Stimulated activated naive B cell treated with anti-CD40 and anti-IgM and Interleukin-4, amounts not matched to agents 10 μg/mL and 1 μg/mL and 100 μg/mL, for 72 hours (primary cell): ENCODE data around the gene LEMD3.

Experiments used
- ATAC-seq, 2 donors: fragments of 150-1000 bp; cut with Tn5 transposase; replicated peaks; 2 replicates each; pipeline ENCODE4 v1.10.0; 2021; ENCODE audit warnings: moderate library complexity in 1 of 2
- DNase-seq: peaks from one replicate; pipeline ENCODE4 v3.0.0; 2021
- H3K27ac Mint-ChIP-seq: one replicate; pipeline ENCODE4 v1.8.0; 2022; ENCODE audit warnings: mild to moderate bottlenecking, mixed read lengths
- H3K27me3 Mint-ChIP-seq, 2 donors: one replicate each; pipeline ENCODE4 v1.8.0; 2022; ENCODE audit warnings: mixed read lengths in 2 of 2
- H3K36me3 Mint-ChIP-seq, 2 donors: one replicate each; pipeline ENCODE4 v1.8.0; 2022; ENCODE audit warnings: mixed read lengths in 2 of 2, mild to moderate bottlenecking in 1 of 2
- H3K4me1 Mint-ChIP-seq, 2 donors: one replicate each; pipeline ENCODE4 v1.8.0; 2022; ENCODE audit warnings: mixed read lengths in 2 of 2, mild to moderate bottlenecking in 1 of 2
- H3K4me3 Mint-ChIP-seq, 2 donors: one replicate each; pipeline ENCODE4 v1.8.0; 2022; ENCODE audit warnings: mild to moderate bottlenecking in 2 of 2, mixed read lengths in 2 of 2, moderate library complexity in 1 of 2
- H3K9me3 Mint-ChIP-seq, 2 donors: one replicate each; pipeline ENCODE4 v1.8.0; 2022; ENCODE audit warnings: mixed read lengths in 2 of 2, mild to moderate bottlenecking in 1 of 2

The LEMD3 gene

DNA sequence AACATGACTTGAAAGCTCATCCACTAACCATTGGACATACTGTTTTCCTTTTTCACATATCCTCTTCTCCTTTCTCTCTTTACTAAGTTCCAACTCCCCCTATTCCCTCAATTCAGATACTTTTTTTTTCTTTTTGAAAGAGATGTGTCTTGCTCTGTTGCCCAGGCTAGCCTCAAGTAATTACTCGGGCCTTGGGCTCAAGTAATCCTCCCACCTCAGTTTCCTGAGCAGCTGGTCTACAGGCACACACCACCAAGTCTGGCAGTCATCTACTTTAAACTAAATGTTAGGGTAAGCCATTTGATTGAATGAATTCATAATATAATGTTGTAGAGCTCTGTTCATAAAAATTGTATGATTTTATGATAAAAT, 15.5 kb downstream of the LEMD3 start:
- Mint-ChIP-seq H3K4me1 (peaks cover 44 to 79% of the 10 kb centered on the region in 2 donors), H3K9me3 (no peaks in the 10 kb centered on the region), H3K4me3 (no peak overlapping the region), H3K27me3 (no peaks in the 10 kb centered on the region), H3K27ac (peak overlapping the region; percentile 85), H3K36me3 (peaks cover 13 to 22% of the 10 kb centered on the region in 2 donors)
- no peak for ATAC-seq
- no peak for DNase-seq

DNA sequence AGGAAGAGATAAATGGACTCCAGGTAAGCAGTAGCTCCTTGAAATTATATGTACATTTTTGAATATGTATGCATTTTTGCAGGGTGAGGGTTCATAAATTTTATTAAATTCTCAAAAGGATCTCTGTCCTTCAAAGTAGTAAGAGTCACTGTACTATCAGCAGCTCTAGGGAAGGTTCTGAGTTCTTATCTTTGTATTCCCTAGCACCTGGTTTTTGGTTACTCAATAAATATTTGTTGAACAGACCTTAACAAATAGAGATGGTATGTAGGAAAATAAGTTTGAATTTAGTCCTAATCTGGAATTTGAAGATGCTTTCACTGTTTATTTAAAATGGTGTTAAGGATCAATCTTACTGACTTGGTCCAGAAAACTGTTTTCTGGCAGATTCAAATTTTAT, 18.3 kb downstream of the LEMD3 start:
- peaks cover 38 to 67% of the 10 kb centered on the region in 2 donors for H3K4me1 Mint-ChIP-seq
- ATAC-seq (no peak), DNase-seq (no peak)
- no peak overlapping the region for H3K4me3 Mint-ChIP-seq
- H3K36me3 Mint-ChIP-seq: peaks cover 13 to 20% of the 10 kb centered on the region in 2 donors
- H3K27me3 Mint-ChIP-seq: no peaks in the 10 kb centered on the region
- peak overlapping the region; percentile 6 for H3K27ac Mint-ChIP-seq
- H3K9me3 Mint-ChIP-seq: no peaks in the 10 kb centered on the region

DNA sequence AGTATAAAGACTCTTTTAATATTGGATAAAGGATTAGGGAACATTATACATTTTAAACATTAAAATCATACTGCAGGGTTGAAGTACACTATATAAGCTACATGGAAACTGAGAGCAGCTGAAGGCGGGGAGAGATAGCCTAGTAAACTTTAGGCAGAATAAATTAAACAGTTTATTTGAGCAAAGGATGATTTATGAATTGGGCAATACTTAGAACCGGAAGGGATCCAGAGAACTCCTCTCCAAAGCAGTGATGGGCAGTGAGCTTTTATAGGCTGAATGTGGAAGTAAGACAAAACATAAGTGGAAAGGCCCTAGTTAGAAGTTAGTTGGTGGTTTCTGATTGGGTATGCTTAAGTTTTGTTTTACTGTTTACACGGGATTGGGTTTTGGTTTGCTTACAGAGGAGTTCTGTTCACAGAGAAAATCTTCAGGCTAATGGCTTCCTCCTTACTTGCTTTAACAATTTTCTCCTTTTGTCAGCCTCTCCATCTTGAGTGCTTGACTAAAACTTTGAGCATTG, 18.9 kb downstream of the LEMD3 start:
- no peaks in the 10 kb centered on the region for H3K9me3 Mint-ChIP-seq
- peaks cover 40 to 67% of the 10 kb centered on the region in 2 donors for H3K4me1 Mint-ChIP-seq
- peaks cover 13 to 24% of the 10 kb centered on the region in 2 donors for H3K36me3 Mint-ChIP-seq
- no peaks in the 10 kb centered on the region for H3K27me3 Mint-ChIP-seq
- DNase-seq (no peak), ATAC-seq (peak; percentile 23 to 33)
- H3K4me3 Mint-ChIP-seq: peak overlapping the region; percentile 6 to 25
- H3K27ac Mint-ChIP-seq: peak overlapping the region; percentile 62

DNA sequence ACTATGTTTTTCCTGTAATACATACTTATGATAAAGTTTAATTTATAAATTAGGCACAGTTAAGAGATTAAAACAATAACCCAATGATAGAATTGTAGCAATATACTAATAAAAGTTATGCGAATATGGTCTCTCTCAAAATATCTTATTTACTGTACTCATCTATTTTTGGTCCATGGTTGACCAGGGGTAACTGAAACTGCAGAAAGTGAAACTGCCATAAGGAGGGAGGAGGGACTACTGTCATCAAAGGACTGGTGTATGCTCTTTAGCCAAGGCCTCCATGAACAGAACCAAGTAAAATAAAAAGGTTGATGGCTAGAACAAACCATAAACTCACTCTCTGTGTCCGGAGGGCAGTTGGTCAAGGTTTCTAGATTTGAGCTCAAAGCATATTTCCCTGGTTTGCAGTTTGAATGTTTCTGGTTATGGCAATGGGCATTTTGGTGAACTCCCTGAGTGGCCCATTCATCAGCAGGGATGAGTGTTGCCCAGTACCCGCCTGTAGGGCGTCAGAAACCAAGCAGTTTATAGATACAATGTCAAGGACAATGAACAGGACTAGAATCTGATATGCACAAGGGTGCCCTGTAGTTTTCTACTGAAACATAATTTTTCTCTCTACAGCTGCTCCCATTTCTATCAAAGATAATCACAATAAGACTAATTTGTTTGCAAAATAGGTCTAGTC, 19.8 kb downstream of the LEMD3 start:
- Mint-ChIP-seq H3K36me3 (peaks cover 17 to 29% of the 10 kb centered on the region in 2 donors), H3K27me3 (no peaks in the 10 kb centered on the region), H3K9me3 (peaks cover 0 to 2% of the 10 kb centered on the region in 2 donors), H3K27ac (no peak overlapping the region), H3K4me1 (peaks cover 39 to 67% of the 10 kb centered on the region in 2 donors), H3K4me3 (peak overlapping the region in 1 of 2 donors; percentile 14)
- DNase-seq (no peak), ATAC-seq (peak; percentile 87 to 92)

DNA sequence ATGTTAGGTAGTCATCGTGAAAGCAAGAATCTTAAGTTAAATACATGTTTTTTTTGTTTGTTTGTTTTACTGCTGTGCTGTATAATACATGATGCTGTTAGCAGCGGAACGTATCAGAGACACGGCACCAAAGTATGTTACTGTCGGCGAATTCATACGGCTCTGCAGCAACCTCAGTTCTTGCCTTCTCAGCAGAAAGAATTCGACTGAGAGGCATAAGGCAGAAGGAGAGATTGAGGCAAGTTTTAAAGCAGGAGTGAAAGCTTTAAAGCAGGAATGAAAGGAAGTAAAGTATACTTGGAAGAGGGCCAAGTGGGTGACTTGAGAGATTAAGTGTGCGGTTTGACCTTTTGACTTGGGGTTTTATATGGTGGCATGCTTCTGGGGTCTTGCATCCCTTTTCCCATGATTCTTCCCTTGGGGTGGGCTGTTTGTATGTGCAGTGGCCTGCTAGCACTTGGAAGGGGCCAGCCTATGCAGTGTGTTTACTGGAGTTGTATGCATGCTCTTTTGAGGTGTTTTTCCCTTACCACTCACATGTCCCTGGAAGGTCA, 23.7 kb downstream of the LEMD3 start:
- ATAC-seq (no peak), DNase-seq (no peak)
- Mint-ChIP-seq H3K4me1 (peaks cover 34 to 74% of the 10 kb centered on the region in 2 donors), H3K36me3 (peaks cover 29 to 42% of the 10 kb centered on the region in 2 donors), H3K27me3 (no peaks in the 10 kb centered on the region), H3K9me3 (peaks cover 0 to 6% of the 10 kb centered on the region in 2 donors), H3K4me3 (peak overlapping the region in 1 of 2 donors; percentile 36), H3K27ac (no peak overlapping the region)

DNA sequence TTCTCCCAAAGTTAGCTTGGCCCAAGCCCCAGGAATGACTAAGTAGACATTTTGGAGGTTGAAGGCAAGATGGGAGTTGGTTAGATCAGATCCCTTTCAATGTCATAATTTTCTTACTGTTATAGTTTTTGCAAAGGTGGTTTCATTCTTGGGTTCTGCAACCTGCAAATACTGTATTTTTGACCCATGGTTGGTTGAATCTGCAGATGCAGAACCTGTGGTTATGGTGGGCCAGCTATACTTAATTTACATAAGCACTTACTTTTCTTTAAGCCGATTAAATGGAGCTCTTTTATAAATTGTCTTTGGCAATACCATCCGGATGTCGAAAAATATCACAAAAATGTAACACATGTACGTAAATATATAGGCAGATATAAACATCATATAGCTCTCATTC, 25.6 kb downstream of the LEMD3 start:
- Mint-ChIP-seq H3K27ac (no peak overlapping the region), H3K27me3 (no peaks in the 10 kb centered on the region), H3K4me1 (peaks cover 25 to 58% of the 10 kb centered on the region in 2 donors), H3K36me3 (peaks cover 25 to 35% of the 10 kb centered on the region in 2 donors), H3K9me3 (peaks cover 0 to 6% of the 10 kb centered on the region in 2 donors), H3K4me3 (no peak overlapping the region)
- DNase-seq: no peak
- ATAC-seq: no peak

DNA sequence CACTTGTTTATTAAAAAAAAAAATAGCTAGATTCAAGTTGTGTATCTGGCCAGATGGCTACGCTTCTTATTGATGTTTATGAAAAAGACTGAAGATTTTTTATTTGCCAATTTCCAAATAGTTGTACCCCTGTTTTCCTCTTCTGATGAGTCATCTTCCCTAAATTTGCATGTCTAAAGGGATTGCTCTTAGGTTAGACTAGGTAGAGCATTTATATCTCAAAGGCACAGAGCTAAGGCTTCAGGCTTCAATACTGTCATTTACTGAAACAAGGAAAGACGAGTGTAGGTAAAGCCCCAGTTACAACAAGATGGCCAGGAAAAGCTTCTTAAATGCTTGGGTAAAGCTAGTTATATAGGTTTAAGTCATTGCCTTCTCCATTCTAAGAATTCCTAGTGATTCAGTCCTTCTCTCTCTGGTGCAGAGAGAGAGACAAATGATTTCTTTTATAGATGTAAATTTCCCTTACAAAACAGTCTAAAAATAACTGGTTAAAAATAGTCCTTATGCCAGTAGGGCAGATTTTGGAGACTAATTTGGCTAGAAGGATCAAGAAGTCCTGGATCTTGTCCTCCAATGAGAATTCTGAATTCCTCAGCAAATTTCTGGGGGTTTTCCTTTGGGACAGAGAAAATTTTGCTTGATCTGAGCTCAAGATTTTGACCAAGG, 26.1 kb downstream of the LEMD3 start:
- H3K4me1 Mint-ChIP-seq: peaks cover 24 to 58% of the 10 kb centered on the region in 2 donors
- H3K4me3 Mint-ChIP-seq: no peak overlapping the region
- peaks cover 26 to 37% of the 10 kb centered on the region in 2 donors for H3K36me3 Mint-ChIP-seq
- DNase-seq (no peak), ATAC-seq (no peak)
- no peaks in the 10 kb centered on the region for H3K27me3 Mint-ChIP-seq
- H3K9me3 Mint-ChIP-seq: peaks cover 4 to 6% of the 10 kb centered on the region in 2 donors
- no peak overlapping the region for H3K27ac Mint-ChIP-seq

DNA sequence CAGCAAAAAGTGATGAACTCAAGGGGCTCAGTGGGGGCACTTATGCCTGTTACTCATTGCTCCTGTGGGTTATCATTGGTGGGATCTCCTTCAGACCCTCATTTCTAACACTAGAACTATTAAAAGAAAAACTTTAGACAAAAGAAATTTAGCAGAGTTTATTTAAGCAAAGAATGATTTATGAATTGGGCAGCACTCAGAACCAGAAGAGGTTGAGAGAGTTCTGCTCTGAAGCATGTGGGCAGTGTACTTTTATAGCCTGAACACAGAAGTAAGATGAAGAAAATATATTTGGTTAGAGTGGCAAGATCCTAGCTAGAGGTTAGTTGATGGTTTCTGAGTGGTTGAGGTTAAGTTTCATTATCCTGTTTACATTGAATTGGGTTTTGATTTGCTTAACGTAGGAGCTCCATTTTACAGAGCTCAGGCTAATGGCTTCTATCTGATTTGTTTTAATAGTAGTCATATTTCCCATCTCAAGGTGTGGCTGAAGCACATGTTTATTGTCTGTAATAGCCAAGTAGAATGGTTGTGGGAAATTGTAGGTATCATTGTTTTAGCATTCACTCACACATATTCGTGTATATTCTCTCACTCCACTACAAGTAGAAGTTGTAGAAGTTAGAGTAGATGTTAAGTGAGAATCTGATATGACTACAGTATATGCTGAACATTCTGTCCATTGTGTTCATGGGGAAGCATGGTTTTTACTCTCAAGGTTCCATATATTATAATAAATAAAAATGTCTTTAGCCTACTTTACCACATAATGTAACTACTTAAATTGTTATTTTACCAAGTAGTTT, 27.6 kb downstream of the LEMD3 start:
- H3K9me3 Mint-ChIP-seq: peaks cover 4 to 6% of the 10 kb centered on the region in 2 donors
- ATAC-seq (no peak), DNase-seq (no peak)
- H3K27ac Mint-ChIP-seq: peak overlapping the region; percentile 9
- H3K27me3 Mint-ChIP-seq: no peaks in the 10 kb centered on the region
- H3K4me1 Mint-ChIP-seq: peaks cover 33 to 68% of the 10 kb centered on the region in 2 donors
- H3K4me3 Mint-ChIP-seq: no peak overlapping the region
- H3K36me3 Mint-ChIP-seq: peaks cover 24 to 48% of the 10 kb centered on the region in 2 donors

DNA sequence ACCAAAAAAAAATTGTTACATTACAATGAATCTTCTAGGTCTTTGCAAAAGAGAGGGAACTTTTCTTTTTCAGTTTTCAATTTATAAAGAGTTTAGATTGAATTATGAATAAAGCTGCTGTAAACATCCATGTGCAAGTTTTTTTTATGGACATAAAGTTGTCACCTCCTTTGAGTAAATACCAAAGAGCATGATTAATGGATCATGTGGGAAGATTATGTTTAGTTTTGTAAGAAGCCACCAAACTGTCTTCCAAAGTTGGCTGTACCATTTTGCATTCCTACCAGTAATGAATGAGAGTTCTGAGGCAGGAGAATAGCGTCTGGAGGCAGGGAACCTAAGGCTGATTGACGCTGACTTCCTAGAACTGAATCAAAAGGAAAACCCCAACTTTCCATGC, 30.2 kb downstream of the LEMD3 start:
- Mint-ChIP-seq H3K9me3 (peaks cover 4 to 5% of the 10 kb centered on the region in 2 donors), H3K4me3 (no peak overlapping the region), H3K27me3 (no peaks in the 10 kb centered on the region), H3K36me3 (peaks cover 26 to 46% of the 10 kb centered on the region in 2 donors), H3K4me1 (peaks cover 25 to 72% of the 10 kb centered on the region in 2 donors), H3K27ac (no peak overlapping the region)
- DNase-seq: no peak
- ATAC-seq: no peak

DNA sequence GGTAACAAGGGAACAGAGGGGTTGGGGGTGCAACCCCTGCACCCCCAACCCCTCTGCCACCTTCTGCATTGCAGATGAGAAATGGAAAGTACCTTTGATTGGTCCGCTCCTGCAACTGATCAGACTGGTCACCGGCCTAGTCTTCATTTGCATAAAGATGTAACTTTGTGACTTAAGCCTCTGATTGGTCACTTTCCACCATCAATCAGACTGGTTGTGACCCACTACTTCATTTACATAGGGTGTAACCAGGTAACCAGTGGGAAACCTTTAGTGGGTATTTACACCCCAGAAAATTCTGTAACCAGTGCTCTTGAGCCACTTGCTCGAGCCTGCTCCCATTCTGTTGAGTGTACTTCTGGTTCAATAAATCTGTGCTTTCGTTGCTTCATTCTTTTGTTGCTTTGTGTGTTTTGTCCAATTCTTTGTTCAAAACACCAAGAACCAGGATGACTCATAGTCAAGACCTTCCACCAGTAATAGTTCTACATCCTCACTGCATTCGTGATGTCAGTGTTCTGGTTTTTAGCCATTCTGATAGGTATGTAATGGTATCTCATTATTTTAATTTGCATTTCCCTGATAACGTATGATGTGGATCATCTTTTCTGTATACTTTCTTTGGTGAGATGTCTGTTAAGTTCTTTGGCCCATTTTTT, 30.8 kb downstream of the LEMD3 start:
- DNase-seq (no peak), ATAC-seq (peak in 1 of 2 donors; percentile 46)
- Mint-ChIP-seq H3K4me1 (peaks cover 29 to 75% of the 10 kb centered on the region in 2 donors), H3K27ac (peak overlapping the region; percentile 21), H3K27me3 (no peaks in the 10 kb centered on the region), H3K4me3 (no peak overlapping the region), H3K36me3 (peaks cover 26 to 49% of the 10 kb centered on the region in 2 donors), H3K9me3 (peaks cover 4 to 5% of the 10 kb centered on the region in 2 donors)

DNA sequence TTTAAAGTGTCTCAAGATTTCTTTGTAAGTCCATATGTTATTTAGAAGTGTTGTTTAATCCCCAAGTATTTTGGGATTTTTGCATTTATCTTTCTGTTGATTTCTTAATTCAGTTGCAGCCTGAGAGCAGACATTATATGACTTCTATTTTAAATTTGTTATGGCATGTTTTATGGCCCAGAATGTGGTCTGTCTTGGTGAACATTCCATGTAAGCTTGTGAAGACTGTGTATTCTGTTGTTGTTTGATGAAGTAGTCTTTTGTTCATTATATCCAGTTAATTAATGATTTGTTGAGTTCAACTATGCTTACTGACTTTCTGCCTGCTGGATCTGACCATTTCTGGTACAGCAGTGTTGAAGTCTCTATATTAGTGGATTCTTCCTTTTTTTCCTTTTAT, 34.0 kb downstream of the LEMD3 start:
- H3K9me3 Mint-ChIP-seq: peaks cover 1 to 4% of the 10 kb centered on the region in 2 donors
- DNase-seq: no peak
- no peak overlapping the region for H3K4me3 Mint-ChIP-seq
- H3K4me1 Mint-ChIP-seq: peaks cover 40 to 74% of the 10 kb centered on the region in 2 donors
- ATAC-seq: no peak
- H3K36me3 Mint-ChIP-seq: peaks cover 13 to 33% of the 10 kb centered on the region in 2 donors
- H3K27me3 Mint-ChIP-seq: no peaks in the 10 kb centered on the region
- no peak overlapping the region for H3K27ac Mint-ChIP-seq

DNA sequence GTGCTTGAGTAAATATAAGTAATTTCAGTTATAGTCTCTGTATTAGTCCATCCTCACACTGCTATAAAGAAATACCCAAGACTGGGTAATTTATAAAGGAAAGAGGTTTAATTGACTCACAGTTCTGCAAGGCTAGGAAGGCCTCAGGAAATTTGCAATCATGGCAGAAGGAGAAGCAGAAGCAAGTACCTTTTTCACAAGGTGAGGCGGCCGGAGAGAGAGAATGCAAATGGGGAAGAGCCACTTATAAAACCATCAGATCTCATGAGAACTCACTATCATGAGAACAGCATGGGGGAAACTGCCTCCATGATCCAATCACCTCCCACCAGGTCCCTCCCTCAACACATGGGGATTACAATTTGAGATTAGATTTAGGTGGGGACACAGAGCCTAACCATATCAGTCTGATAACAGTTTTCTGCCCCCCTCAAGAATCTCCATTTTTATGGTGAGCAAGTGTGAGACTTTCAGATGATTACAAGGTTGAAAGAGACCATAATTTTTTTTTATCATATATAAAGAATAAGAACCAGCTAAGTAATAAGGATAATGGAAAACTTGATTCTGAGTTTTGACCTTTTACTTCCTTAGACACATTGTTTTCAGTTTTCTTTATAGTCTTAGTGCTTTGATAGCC, 35.6 kb downstream of the LEMD3 start:
- Mint-ChIP-seq H3K27me3 (no peaks in the 10 kb centered on the region), H3K36me3 (peaks cover 13 to 33% of the 10 kb centered on the region in 2 donors), H3K4me1 (peaks cover 48 to 88% of the 10 kb centered on the region in 2 donors), H3K27ac (no peak overlapping the region), H3K4me3 (no peak overlapping the region), H3K9me3 (peaks cover 1 to 4% of the 10 kb centered on the region in 2 donors)
- ATAC-seq (peak in 1 of 2 donors; percentile 42), DNase-seq (no peak)

DNA sequence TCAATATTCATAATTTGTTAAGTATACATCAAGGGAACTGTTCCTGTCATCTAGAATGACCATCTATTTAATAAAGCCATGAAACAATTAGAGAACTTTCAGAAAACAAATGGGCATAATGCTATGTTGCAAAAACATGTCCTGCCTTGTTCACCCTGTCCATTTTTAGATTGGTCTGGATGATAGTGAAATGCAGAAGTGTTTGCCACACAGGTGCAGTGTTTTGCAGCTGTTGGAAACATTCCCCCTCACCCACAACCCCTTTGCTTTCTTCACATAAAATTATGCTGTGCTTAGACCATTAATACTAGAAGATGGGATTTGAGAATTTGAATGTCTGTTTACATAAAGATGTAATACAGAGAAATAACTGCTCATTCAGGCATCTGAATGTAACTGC, 36.5 kb downstream of the LEMD3 start:
- Mint-ChIP-seq H3K9me3 (peaks cover 0 to 1% of the 10 kb centered on the region in 2 donors), H3K27me3 (no peaks in the 10 kb centered on the region), H3K36me3 (peaks cover 9 to 24% of the 10 kb centered on the region in 2 donors), H3K4me1 (peaks cover 40 to 79% of the 10 kb centered on the region in 2 donors), H3K27ac (no peak overlapping the region), H3K4me3 (no peak overlapping the region)
- no peak for DNase-seq
- ATAC-seq: peak; percentile 71 to 75
